ENCODE data around the gene HAL.

- no peak for TF ChIP-seq GATA2 (IDR thresholded peaks at IDR 0.05; ENCODE audit: low read depth, low read length)
- TF ChIP-seq GATA3 (IDR thresholded peaks at IDR 0.05; ENCODE audit: low read depth, low read length): no peak
These were observed 51.9 kb downstream of the HAL start for GRCh38 chr12:95944108-95944704.
